Naive thymus-derived CD8-positive, alpha-beta T cell (primary cell): Measurements from ENCODE around the gene CST7. TPM values are rescaled to one million over a fixed set of nuclear protein-coding genes. Genes with fewer than 3 reads are reported as not detected.
A peak's percentile ranks its signal among the peaks of the same experiment; 100 is the strongest.

Experiments used
- ATAC-seq, 2 donors: fragments of 150-1000 bp; cut with Tn5 transposase in 1 of 2; sonication (Bioruptor Pico), chemical (Tn5 transposase) in 1 of 2; 1 replicate in 1 of 2; 2 replicates in 1 of 2; pipeline ENCODE4 v1.10.0; 2021; ENCODE audit warnings: mild to moderate bottlenecking in 2 of 2, moderate library complexity in 2 of 2
- POLR2A ChIA-PET: fragments of 350-600 bp; sonication (Branson Sonifier 250); formaldehyde crosslinking; loops from one replicate; lab custom pipeline; 2021; ENCODE audit warnings: antibody characterized with exemption; lab: Charles Lee
- DNase-seq, 10 donors: peaks; one replicate each; pipeline versions ENCODE4 v3.0.0 to v3.0.0-alpha.2; 2020 to 2022
- H3K27ac Mint-ChIP-seq, 10 donors: one replicate each; pipeline ENCODE4 v1.8.0; 2020 to 2022; ENCODE audit warnings: mild to moderate bottlenecking in 10 of 10, mixed read lengths in 10 of 10, moderate library complexity in 4 of 10, inconsistent platforms in 1 of 10
- H3K27me3 Mint-ChIP-seq, 5 donors: one replicate each; pipeline ENCODE4 v1.8.0; 2021 to 2022; ENCODE audit warnings: mixed read lengths in 5 of 5
- H3K36me3 Mint-ChIP-seq, 3 donors: one replicate each; pipeline ENCODE4 v1.8.0; 2020 to 2022; ENCODE audit warnings: mixed read lengths in 3 of 3, mild to moderate bottlenecking in 2 of 3, inconsistent platforms in 1 of 3
- H3K4me1 Mint-ChIP-seq, 4 donors: one replicate each; pipeline ENCODE4 v1.8.0; 2021 to 2022; ENCODE audit warnings: mixed read lengths in 4 of 4
- H3K4me3 Mint-ChIP-seq, 10 donors: one replicate each; pipeline ENCODE4 v1.8.0; 2020 to 2022; ENCODE audit warnings: mild to moderate bottlenecking in 10 of 10, mixed read lengths in 10 of 10, moderate library complexity in 6 of 10, inconsistent platforms in 1 of 10
- H3K9me3 Mint-ChIP-seq, 9 donors: one replicate each; pipeline ENCODE4 v1.8.0; 2020 to 2022; ENCODE audit warnings: mixed read lengths in 9 of 9, mild to moderate bottlenecking in 3 of 9, inconsistent platforms in 1 of 9, moderate library complexity in 1 of 9
- polyA plus RNA-seq, 3 donors: library from polyadenylated mRNA; unstranded; fragments of 300-500 nt; fragmentation: Illumina TruSeq; gene quantifications; one replicate each; pipeline ENCODE4 v1.2.3, GENCODE V29; 2021
- total RNA-seq, 8 experiments: library from RNA in 2 of 8; stranded (reverse) in 2 of 8; gene quantifications; one replicate each; pipeline ENCODE4 v1.2.3 and lab custom pipeline; 2021 to 2026

CST7 gene
- total RNA-seq (1 to 10 TPM; 5.5 to 6.6 TPM), polyA plus RNA-seq (100 to 1,000 TPM in 1 of 3 donors, 10 to 100 TPM in 2; 13.3 to 581 (median 21.3) TPM), total RNA-seq (lab: John Stamatoyannopoulos, UW) (0 to 10.0 (median 0.19) reads per million in 6 experiments)

DNA sequence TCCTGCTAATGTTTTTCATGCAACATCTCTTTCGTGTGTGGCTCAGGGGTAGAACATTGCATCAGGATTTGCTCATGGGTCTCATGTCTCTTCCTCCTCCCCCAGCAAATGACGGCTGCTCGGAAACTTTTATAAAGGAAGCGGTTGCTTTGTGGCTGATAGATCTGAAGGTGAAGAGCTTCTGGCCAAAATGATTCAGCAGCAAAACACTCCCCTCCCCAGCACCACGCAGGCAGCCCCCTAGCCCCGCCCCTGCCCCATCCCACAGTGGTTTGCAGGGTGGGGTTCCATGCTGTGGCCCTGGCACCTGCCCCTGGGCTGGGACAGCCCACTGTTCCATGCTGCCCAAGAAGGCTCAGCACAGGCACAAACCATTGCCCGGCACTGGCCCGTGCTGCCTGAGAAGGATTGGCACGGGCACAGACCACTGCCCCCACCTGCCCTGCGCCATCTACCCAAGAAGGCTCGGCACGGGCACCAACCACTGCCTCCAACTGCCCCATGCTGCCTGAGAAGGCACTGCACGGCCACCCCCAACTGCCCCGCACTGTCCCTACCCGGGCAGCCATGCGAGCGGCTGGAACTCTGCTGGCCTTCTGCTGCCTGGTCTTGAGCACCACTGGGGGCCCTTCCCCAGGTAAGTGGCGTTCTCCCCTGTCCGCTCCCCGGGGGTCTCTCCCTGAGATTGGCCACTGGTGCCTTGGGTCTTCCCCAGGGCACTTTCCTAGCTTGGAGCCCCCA is at the start of gene CST7:
Gene CST7, plus strand, starts transcription at position 331 of the 741 bp plus-strand sequence. Its CDS starts 237 bp downstream, at position 568.
- Mint-ChIP-seq H3K27me3 (no peaks in the 10 kb centered on the region), H3K4me1 (peaks cover 10 to 59% (median 35%) of the 10 kb centered on the region in 4 donors), H3K4me3 (peak within 1 kb of the TSS; percentile 42 to 90 (median 68)), H3K9me3 (peaks cover 5 to 36% (median 26%) of the 10 kb centered on the region in 9 donors), H3K27ac (peak within 1 kb of the TSS; percentile 61 to 95 (median 90)), H3K36me3 (peaks cover under 1 to 22% (median 19%) of the 10 kb centered on the region in 3 donors)
- peak; percentile 90 to 94 for ATAC-seq
- POLR2A ChIA-PET, result interaction anchor here (1.0 kb wide), 1 partner anchor 17 kb away, joined by 3 read pairs; no protein-coding TSS in a partner anchor
- DNase-seq, result peak; percentile 36 to 90 (median 80)

DNA sequence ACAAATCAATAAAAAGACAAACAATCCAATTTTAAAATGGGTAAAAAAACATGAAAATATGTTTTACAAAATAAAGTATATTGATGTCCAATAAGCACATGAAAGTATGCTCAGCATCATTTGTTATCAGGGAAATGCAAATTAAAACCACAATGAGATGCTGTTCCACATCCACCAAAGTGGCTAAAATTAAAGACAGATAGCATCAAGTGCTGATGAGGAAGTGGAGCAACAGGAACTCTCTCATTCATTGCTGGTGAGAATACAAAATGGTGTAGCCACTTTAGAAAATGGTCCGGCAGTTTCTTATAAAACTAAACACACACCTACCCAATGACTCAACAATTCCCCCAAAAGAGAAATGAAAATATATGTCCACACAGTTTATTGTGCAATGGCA is 42.3 kb upstream of the CST7 start:
- H3K27ac Mint-ChIP-seq, result no peak overlapping the region
- no peak overlapping the region for H3K4me3 Mint-ChIP-seq
- no peak for ATAC-seq
- no peak for DNase-seq
- POLR2A ChIA-PET, result no interaction called here
- no peaks in the 10 kb centered on the region for H3K4me1 Mint-ChIP-seq
- peaks cover 0 to 12% (median 11%) of the 10 kb centered on the region in 3 donors for H3K36me3 Mint-ChIP-seq
- peaks cover 0 to 3% (median 0%) of the 10 kb centered on the region in 5 donors for H3K27me3 Mint-ChIP-seq
- H3K9me3 Mint-ChIP-seq, result peaks cover 0 to 38% (median 14%) of the 10 kb centered on the region in 9 donors

- H3K27me3 Mint-ChIP-seq, result no peaks in the 10 kb centered on the region
- DNase-seq (no peak), ATAC-seq (no peak)
- H3K4me3 Mint-ChIP-seq, result no peak overlapping the region
- H3K4me1 Mint-ChIP-seq, result no peaks in the 10 kb centered on the region
- H3K36me3 Mint-ChIP-seq, result peaks cover 0 to 12% (median 11%) of the 10 kb centered on the region in 3 donors
- POLR2A ChIA-PET, result no interaction called here
- H3K9me3 Mint-ChIP-seq, result peaks cover 0 to 33% (median 14%) of the 10 kb centered on the region in 9 donors
- no peak overlapping the region for H3K27ac Mint-ChIP-seq
These were observed 40.4 kb upstream of the CST7 start for GRCh38 chr20:24908642-24909041.

DNA sequence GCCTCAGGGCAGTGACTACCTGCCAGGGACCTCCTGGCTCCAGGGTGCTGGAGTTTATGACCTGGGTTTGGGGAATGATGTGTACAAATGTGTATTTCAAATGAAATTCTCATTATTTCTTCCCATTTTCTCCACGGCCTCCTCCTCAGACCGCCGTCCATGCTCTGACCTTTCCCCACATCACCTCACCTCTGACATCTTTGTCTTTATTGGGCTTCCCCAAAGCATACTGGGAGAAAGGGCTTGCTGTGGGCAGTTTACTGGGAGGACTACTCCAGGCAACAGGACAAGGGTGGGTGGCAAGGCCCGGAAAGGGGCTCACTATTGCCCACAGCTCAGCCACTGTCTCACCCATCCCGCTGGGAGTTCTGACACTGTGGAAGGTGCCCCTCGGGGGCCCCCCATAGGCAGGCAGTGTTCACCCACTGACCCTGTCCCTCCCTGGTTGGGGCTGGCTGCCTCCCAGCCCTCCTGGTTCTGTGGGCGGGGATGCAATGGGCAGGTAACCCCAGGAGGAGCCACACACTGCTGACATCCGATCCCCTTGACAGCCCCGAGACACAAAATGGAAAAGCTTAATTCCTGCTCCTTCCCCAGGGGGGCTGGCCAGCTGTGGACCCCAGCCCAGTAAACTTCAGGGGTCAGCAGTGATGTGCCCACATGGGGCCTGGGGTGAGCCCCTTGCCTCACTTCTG is 39.8 kb upstream of the CST7 start:
- Mint-ChIP-seq H3K36me3 (peaks cover 0 to 12% (median 11%) of the 10 kb centered on the region in 3 donors), H3K27ac (no peak overlapping the region), H3K4me1 (no peaks in the 10 kb centered on the region), H3K27me3 (no peaks in the 10 kb centered on the region), H3K9me3 (peaks cover 0 to 33% (median 14%) of the 10 kb centered on the region in 9 donors), H3K4me3 (no peak overlapping the region)
- POLR2A ChIA-PET, result no interaction called here
- no peak for DNase-seq
- no peak for ATAC-seq

DNA sequence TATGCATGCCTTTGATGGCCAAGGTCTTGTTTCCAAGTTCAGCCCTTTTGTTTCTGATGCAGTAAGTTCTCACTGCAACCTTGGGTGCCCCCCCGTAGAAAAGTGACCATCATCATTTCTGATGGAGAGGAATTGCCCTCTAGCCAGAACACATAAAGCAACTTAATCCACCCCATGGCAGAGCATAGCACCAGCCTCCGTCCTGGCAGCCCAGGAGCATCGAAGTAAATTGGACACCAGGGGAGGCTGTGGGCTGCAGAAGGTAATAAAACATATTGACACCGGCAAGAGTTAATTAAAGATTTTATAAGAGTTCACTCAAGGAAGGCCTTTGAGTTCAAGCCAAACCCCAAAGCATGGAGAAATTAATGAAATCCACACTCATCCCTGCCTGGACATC is 39.2 kb upstream of the CST7 start:
- DNase-seq, result no peak
- POLR2A ChIA-PET, result no interaction called here
- peaks cover 0 to 12% (median 11%) of the 10 kb centered on the region in 3 donors for H3K36me3 Mint-ChIP-seq
- H3K27me3 Mint-ChIP-seq, result no peaks in the 10 kb centered on the region
- H3K4me1 Mint-ChIP-seq, result no peaks in the 10 kb centered on the region
- H3K27ac Mint-ChIP-seq, result peak overlapping the region in 1 of 10 donors; percentile 53
- peaks cover 0 to 33% (median 14%) of the 10 kb centered on the region in 9 donors for H3K9me3 Mint-ChIP-seq
- no peak for ATAC-seq
- no peak overlapping the region for H3K4me3 Mint-ChIP-seq

- ATAC-seq (no peak), DNase-seq (no peak)
- POLR2A ChIA-PET, result no interaction called here
- Mint-ChIP-seq H3K27me3 (no peaks in the 10 kb centered on the region), H3K27ac (no peak overlapping the region), H3K4me1 (no peaks in the 10 kb centered on the region), H3K9me3 (peaks cover 0 to 33% (median 14%) of the 10 kb centered on the region in 9 donors), H3K4me3 (no peak overlapping the region), H3K36me3 (peaks cover 0 to 12% (median 11%) of the 10 kb centered on the region in 3 donors)
These were observed 38.6 kb upstream of the CST7 start for GRCh38 chr20:24910461-24910860.

GRCh38 chr20:24911461-24911860 is 37.6 kb upstream of the CST7 start:
- Mint-ChIP-seq H3K4me3 (no peak overlapping the region), H3K9me3 (peaks cover 0 to 29% (median 14%) of the 10 kb centered on the region in 9 donors), H3K4me1 (no peaks in the 10 kb centered on the region), H3K27ac (no peak overlapping the region), H3K27me3 (no peaks in the 10 kb centered on the region), H3K36me3 (peaks cover 0 to 12% (median 11%) of the 10 kb centered on the region in 3 donors)
- POLR2A ChIA-PET, result no interaction called here
- DNase-seq (no peak), ATAC-seq (no peak)

- Mint-ChIP-seq H3K4me1 (no peaks in the 10 kb centered on the region), H3K4me3 (no peak overlapping the region), H3K36me3 (peaks cover 0 to 8% (median 4%) of the 10 kb centered on the region in 3 donors), H3K27me3 (peaks cover 0 to 4% (median 2%) of the 10 kb centered on the region in 5 donors), H3K27ac (peak overlapping the region in 1 of 10 donors; percentile 27), H3K9me3 (peaks cover 0 to 18% (median 8%) of the 10 kb centered on the region in 9 donors)
- DNase-seq (no peak), ATAC-seq (no peak)
- POLR2A ChIA-PET, result no interaction called here
These were observed 36.5 kb upstream of the CST7 start for GRCh38 chr20:24912397-24913075.

DNA sequence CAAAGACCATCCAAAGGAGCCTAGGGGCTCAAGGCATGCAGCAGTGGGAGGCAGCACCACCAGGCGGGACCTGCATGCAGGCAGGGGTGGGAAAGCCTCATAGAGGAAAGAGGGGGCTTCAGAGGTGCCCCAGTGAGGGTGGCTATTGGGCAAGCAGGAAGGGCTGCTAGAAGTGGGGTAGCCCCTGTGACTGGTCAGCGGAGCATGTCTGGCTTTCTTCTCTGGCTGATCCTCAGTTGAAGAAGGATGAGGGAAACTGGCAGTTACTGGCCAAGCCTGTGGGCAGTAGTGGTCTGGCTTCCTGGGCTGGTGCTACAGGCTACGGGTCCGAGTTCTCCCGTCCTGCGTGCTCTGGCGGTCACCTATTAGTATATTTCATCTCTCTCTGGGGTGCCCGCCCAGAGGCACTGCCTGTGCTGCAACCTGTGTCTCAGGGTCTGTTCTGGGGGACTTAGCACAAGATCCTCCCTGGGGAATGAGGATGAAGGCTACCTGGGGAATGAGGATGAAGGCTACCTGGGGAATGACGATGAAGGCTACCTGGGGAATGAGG is 35.9 kb upstream of the CST7 start:
- Mint-ChIP-seq H3K36me3 (peaks cover 0 to 6% (median under 1%) of the 10 kb centered on the region in 3 donors), H3K27me3 (peaks cover 0 to 4% (median 2%) of the 10 kb centered on the region in 5 donors), H3K4me3 (no peak overlapping the region), H3K4me1 (no peaks in the 10 kb centered on the region), H3K9me3 (peaks cover 0 to 13% (median 2%) of the 10 kb centered on the region in 9 donors), H3K27ac (peak overlapping the region in 1 of 10 donors; percentile 27)
- DNase-seq, result no peak
- no peak for ATAC-seq
- POLR2A ChIA-PET, result no interaction called here

DNA sequence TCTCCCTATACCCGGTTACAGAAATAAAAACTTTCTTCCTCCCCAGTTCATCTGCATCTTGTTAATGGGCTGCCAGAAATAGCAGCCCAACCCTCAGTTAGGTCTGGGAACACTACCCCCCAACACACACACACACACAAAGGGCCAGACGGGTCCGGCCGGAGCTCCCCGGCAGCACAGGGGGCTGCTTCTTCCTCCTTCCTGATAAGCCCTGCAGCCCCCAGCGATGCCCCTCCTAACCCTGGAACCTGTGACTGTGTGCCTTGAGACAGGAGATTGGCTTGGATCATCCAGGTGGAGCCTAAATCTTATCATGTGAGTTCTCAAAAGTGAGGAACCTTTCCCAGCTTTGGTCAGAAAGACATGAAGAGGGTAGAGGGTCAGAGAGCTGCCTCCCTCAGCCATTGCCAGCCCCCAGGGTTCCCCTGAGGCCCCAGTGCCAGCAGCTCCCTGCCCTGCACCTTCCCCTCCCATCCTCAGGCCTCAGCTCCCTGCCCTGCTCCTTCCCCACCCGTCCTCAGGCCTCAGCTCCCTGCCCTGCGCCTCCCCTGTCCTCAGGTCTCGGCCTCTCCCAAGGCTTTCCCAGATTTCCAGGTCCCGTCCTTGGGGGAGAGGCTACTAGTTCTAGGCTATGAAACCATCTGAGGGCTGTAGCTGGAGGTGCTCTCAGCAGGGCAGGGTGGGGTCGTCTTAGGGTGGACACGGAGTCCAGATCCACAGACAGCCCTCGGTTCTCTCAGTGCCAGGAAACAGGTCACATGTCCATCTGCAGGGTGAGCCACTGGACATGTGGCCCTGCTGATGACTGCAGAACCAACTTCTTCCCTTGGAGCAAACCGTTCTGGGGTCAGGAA is 34.5 kb upstream of the CST7 start:
- no peak for ATAC-seq
- H3K4me3 Mint-ChIP-seq, result no peak overlapping the region
- H3K4me1 Mint-ChIP-seq, result peaks cover 0 to 5% (median 2%) of the 10 kb centered on the region in 4 donors
- peaks cover 0 to 6% (median 2%) of the 10 kb centered on the region in 5 donors for H3K27me3 Mint-ChIP-seq
- no peak for DNase-seq
- peaks cover 0 to 2% (median 0%) of the 10 kb centered on the region in 9 donors for H3K9me3 Mint-ChIP-seq
- H3K27ac Mint-ChIP-seq, result peak overlapping the region in 2 of 10 donors; percentile 10 to 46
- no peaks in the 10 kb centered on the region for H3K36me3 Mint-ChIP-seq
- POLR2A ChIA-PET, result no interaction called here

DNA sequence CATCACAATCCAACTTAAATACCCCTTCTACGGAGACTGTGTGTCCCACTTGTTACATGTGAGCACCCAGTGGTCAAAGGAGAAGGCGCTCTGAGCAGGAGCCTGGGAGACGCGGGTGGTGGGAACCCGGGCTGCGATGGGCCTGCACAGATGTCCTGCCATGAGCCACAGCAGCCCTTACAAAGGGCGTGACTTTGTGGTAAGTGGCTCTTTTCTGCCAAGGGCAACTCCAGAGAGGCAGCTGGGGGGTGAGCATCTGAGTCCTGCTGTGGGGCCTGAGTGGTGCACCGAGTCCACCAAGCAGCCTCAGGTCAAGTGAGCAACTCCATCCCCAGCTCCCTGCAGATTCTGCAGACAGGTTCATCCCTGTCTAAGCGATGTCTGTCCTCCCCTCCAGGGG is 33.6 kb upstream of the CST7 start:
- no peak for ATAC-seq
- Mint-ChIP-seq H3K36me3 (no peaks in the 10 kb centered on the region), H3K4me3 (no peak overlapping the region), H3K9me3 (no peaks in the 10 kb centered on the region), H3K4me1 (peaks cover 0 to 5% (median 2%) of the 10 kb centered on the region in 4 donors), H3K27ac (no peak overlapping the region), H3K27me3 (peaks cover 0 to 13% (median 4%) of the 10 kb centered on the region in 5 donors)
- DNase-seq, result no peak
- POLR2A ChIA-PET, result no interaction called here
